ENCODE results near the gene PIP5KL1.

The PIP5KL1 gene

DNA sequence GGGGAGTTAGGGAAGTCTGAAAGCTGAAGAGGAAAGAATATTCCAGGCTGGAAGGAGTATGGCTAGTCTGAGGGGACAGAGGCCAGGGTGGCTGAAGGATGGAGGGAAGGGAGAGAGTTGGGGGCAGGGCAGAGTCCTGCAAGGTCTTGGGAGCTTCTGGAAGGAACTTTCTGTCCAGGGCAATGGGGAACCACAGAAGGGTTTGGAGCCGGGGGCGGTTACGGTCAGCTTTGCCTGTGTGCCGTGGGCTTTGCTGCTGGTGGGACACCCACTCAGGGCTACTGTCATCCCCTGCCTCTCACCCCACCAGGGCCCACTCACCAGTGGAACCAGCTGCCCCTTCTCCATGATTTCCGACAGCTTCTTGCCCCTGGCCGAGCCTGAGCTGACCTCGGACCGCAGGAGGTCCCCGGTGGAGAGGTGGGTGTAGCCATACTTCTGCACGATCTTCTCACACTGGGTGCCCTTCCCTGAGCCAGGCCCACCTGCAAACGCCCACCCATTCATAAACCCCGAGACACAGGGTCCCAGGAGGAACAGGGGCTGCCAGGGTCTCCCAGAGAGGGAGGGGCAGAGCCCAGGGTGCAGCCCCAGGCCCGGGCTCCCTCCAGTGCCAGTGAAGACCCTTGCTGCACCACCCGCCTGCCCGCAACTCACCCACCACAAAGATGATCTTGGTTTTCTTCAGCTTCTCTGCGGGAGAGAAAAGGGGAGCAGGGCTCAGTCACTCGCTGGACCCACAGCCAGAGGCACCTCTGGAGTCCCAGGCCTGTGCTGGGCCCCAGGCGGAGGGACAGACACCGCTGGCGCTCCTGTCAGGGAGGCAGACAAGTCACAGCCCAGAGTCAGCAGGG, 58.0 kb downstream of the PIP5KL1 start:
- Histone ChIP-seq H3K36me3 (ENCODE audit: insufficient read depth, low read length) (no peaks in the 10 kb centered on the region), H3K4me1 (ENCODE audit: insufficient read depth, low read length) (no peaks in the 10 kb centered on the region), H3K4me3 (ENCODE audit: low read length) (no peak overlapping the region), H3K9ac (ENCODE audit: low read depth, low read length) (no peak overlapping the region), H3K27me3 (ENCODE audit: insufficient read depth, low read length) (no peaks in the 10 kb centered on the region), H3K27ac (ENCODE audit: low read depth, low read length) (no peak overlapping the region), H3K9me3 (ENCODE audit: insufficient read depth, low read depth, low read length) (no peaks in the 10 kb centered on the region)
- WGBS, result 91% methylated on average over 20 of the region's 20 CpGs

DNA sequence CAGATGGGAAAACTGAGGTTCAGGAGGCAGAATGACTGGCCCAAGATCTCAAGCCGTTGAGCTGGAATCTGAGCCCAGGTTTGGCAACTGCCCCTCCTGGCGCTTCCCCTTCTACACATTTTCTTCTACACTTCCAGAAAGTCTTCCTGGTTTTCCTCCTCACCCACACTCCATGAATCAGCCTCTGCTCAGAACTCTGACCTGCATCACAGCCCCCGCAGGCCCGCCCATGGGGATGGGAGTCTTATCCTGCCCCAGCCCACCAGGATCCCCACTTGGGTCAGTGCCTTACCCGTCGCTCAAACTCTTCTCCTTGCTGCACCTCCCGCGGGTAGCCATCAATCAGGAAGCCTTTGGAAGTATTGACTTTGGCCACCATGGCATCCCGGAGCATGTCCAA, 59.0 kb downstream of the PIP5KL1 start:
- Histone ChIP-seq H3K9me3 (ENCODE audit: insufficient read depth, low read depth, low read length) (no peaks in the 10 kb centered on the region), H3K4me1 (ENCODE audit: insufficient read depth, low read length) (no peaks in the 10 kb centered on the region), H3K9ac (ENCODE audit: low read depth, low read length) (no peak overlapping the region), H3K36me3 (ENCODE audit: insufficient read depth, low read length) (no peaks in the 10 kb centered on the region), H3K4me3 (ENCODE audit: low read length) (no peak overlapping the region), H3K27ac (ENCODE audit: low read depth, low read length) (no peak overlapping the region), H3K27me3 (ENCODE audit: insufficient read depth, low read length) (no peaks in the 10 kb centered on the region)
- 91% methylated on average over 9 of the region's 9 CpGs for WGBS

DNA sequence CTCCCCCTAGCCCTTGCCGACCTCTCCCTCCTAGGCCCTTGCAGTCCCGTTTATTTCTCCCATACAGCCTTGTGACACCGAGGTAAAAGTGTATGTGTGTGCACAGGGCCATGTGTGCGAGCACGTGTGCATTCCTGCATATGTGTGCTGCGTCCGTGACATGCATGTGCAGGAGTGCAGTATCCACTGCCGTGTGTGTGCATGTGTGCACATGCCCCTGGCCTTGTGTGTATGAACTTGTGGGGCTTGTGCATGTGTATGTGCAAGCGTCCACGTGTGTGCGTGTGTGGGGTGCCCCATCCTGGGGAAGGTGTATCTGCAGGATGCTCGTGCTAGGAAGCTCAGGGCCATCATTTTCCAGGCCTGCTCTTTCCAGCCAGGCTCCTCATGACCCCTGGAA, 59.7 kb downstream of the PIP5KL1 start:
- Histone ChIP-seq H3K27me3 (ENCODE audit: insufficient read depth, low read length) (no peaks in the 10 kb centered on the region), H3K36me3 (ENCODE audit: insufficient read depth, low read length) (no peaks in the 10 kb centered on the region), H3K4me1 (ENCODE audit: insufficient read depth, low read length) (no peaks in the 10 kb centered on the region), H3K27ac (ENCODE audit: low read depth, low read length) (no peak overlapping the region), H3K9me3 (ENCODE audit: insufficient read depth, low read depth, low read length) (no peaks in the 10 kb centered on the region), H3K9ac (ENCODE audit: low read depth, low read length) (no peak overlapping the region), H3K4me3 (ENCODE audit: low read length) (no peak overlapping the region)
- 88% methylated on average over 12 of the region's 12 CpGs for WGBS

Measured in HUES64 (cell line).